ENCODE results near the gene IFT80. TPM values are rescaled to one million over a fixed set of nuclear protein-coding genes. Genes with fewer than 3 reads are reported as not detected.

IFT80 gene
- total RNA-seq, 2 donors from 2014 or later, result 44.1 to 61.4 TPM

DNA sequence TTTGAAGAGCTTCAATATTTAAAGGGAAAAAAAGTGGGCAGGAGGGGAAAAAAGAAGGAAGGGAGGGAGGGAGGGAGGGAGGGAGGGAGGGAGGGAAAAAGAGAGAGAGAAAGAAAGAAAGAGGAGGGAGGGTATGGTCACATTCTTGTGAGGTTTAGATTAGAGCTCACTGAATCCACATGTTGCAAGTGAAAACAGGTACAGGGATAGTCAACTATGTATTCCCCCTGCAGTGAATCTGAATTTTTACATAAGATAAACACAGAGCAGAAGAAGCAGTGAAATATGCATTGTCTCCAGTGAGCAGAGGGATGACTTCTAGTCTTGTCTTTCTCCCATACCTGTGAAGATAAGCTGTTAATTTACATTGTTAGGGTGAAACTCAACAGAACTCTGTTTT is 84.0 kb downstream of the IFT80 start:
- Histone ChIP-seq H3K9me3 (no peaks in the 10 kb centered on the region), H3K27me3 (replicated peaks; ENCODE audit: insufficient read depth) (no peaks in the 10 kb centered on the region), H3K4me1 (ENCODE audit: control insufficient read depth in 1 of 2, low read depth in 2 of 2) (no peaks in the 10 kb centered on the region), H3K27ac (no peak overlapping the region), H3K36me3 (no peaks in the 10 kb centered on the region), H3K4me3 (no peak overlapping the region)
- no peak for TF ChIP-seq CTCF (IDR thresholded peaks at IDR 0.05)
- DNase-seq (ENCODE audit: low spot score) (no peak), ATAC-seq (ENCODE audit: insufficient number of reproducible peaks, low FRiP score, low read depth) (no peak)

- Histone ChIP-seq H3K27me3 (replicated peaks; ENCODE audit: insufficient read depth) (no peaks in the 10 kb centered on the region), H3K9me3 (no peaks in the 10 kb centered on the region), H3K27ac (no peak overlapping the region), H3K4me1 (ENCODE audit: control insufficient read depth in 1 of 2, low read depth in 2 of 2) (no peaks in the 10 kb centered on the region), H3K36me3 (no peaks in the 10 kb centered on the region), H3K4me3 (no peak overlapping the region)
- DNase-seq (ENCODE audit: low spot score) (no peak), ATAC-seq (ENCODE audit: insufficient number of reproducible peaks, low FRiP score, low read depth) (no peak)
- no peak for TF ChIP-seq CTCF (IDR thresholded peaks at IDR 0.05)
These were observed 86.9 kb downstream of the IFT80 start for GRCh38 chr3:160312014-160312624.

GRCh38 chr3:160302806-160303205 is 96.2 kb downstream of the IFT80 start:
- no peak for DNase-seq (ENCODE audit: low spot score)
- no peaks in the 10 kb centered on the region for H3K9me3 ChIP-seq
- H3K4me1 ChIP-seq (ENCODE audit: control insufficient read depth in 1 of 2, low read depth in 2 of 2), result no peaks in the 10 kb centered on the region
- TF ChIP-seq CTCF (IDR thresholded peaks at IDR 0.05), result no peak
- no peaks in the 10 kb centered on the region for H3K27me3 ChIP-seq (replicated peaks; ENCODE audit: insufficient read depth)
- no peak for ATAC-seq (ENCODE audit: insufficient number of reproducible peaks, low FRiP score, low read depth)
- H3K4me3 ChIP-seq, result no peak overlapping the region
- no peak overlapping the region for H3K27ac ChIP-seq
- no peaks in the 10 kb centered on the region for H3K36me3 ChIP-seq

GRCh38 chr3:160296591-160296990 is 102.4 kb downstream of the IFT80 start:
- Histone ChIP-seq H3K9me3 (no peaks in the 10 kb centered on the region), H3K27me3 (replicated peaks; ENCODE audit: insufficient read depth) (no peaks in the 10 kb centered on the region), H3K27ac (no peak overlapping the region), H3K4me1 (ENCODE audit: control insufficient read depth in 1 of 2, low read depth in 2 of 2) (peaks cover 0 to 3% of the 10 kb centered on the region in 2 donors), H3K36me3 (no peaks in the 10 kb centered on the region), H3K4me3 (no peak overlapping the region)
- ATAC-seq (ENCODE audit: insufficient number of reproducible peaks, low FRiP score, low read depth), result no peak
- TF ChIP-seq CTCF (IDR thresholded peaks at IDR 0.05), result no peak
- DNase-seq (ENCODE audit: low spot score), result no peak

GRCh38 chr3:160291909-160292299 is 107.1 kb downstream of the IFT80 start:
- ATAC-seq (ENCODE audit: insufficient number of reproducible peaks, low FRiP score, low read depth), result no peak
- Histone ChIP-seq H3K27me3 (replicated peaks; ENCODE audit: insufficient read depth) (no peaks in the 10 kb centered on the region), H3K36me3 (no peaks in the 10 kb centered on the region), H3K4me1 (ENCODE audit: control insufficient read depth in 1 of 2, low read depth in 2 of 2) (peaks cover 0 to 3% of the 10 kb centered on the region in 2 donors), H3K27ac (no peak overlapping the region), H3K9me3 (no peaks in the 10 kb centered on the region), H3K4me3 (no peak overlapping the region)
- no peak for DNase-seq (ENCODE audit: low spot score)
- no peak for TF ChIP-seq CTCF (IDR thresholded peaks at IDR 0.05)
